ENCODE data around the gene SLC25A41. TPM values are rescaled to one million over a fixed set of nuclear protein-coding genes. Genes with fewer than 3 reads are reported as not detected.

SLC25A41 gene
- total and polyA plus RNA-seq, 2 of the 13 experiments (the other 11 are each of a cell fraction or from before 2014, with no cell fraction given) = 0.33 to 0.95 TPM

DNA sequence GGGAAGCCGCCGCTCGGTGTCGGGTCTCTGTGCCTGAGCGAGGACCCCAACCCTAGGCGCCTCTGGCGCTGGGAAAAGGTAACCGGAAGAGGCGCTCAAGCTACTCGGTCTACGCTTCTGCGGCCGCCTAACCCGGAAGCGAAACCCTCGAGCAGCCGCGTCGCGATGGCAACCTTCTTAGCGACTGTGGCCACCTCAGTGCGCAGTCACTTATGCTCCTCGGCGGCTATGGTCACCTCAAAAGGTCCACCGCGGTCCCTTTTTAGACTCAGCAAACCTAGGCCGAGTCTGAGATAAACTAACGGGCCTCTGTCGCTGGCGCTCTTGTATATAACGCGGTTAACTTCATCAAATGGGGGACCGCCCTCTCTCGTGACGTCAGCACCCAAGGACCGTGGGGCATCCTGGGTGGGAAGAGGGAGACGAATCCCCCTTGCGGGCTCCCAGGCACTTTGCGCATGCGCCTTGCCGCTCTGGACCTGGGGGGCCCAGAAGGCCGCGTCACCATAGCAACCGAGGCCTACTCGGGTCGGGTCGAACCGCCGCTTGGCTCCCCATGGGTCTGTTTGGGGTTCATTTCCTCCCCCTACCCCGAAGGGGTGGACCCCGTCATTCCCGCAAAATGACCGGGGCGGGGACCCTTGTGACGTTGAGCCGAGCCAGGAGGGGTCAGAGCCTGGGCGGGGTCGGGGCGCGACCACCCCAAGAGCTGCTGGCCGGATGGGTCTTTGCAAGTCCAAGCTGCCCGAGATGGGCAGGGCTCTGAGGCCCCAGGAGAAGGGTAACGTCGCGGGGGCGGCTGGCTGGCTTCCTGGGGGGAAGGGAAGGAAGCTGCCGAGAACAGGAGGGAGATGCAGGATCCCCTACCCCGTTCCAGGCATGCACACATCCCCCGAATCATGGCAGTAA is 40.2 kb downstream of the SLC25A41 start, which contains the start of gene GTF2F1 (continued):
- TF ChIP-seq, protein P1, sequence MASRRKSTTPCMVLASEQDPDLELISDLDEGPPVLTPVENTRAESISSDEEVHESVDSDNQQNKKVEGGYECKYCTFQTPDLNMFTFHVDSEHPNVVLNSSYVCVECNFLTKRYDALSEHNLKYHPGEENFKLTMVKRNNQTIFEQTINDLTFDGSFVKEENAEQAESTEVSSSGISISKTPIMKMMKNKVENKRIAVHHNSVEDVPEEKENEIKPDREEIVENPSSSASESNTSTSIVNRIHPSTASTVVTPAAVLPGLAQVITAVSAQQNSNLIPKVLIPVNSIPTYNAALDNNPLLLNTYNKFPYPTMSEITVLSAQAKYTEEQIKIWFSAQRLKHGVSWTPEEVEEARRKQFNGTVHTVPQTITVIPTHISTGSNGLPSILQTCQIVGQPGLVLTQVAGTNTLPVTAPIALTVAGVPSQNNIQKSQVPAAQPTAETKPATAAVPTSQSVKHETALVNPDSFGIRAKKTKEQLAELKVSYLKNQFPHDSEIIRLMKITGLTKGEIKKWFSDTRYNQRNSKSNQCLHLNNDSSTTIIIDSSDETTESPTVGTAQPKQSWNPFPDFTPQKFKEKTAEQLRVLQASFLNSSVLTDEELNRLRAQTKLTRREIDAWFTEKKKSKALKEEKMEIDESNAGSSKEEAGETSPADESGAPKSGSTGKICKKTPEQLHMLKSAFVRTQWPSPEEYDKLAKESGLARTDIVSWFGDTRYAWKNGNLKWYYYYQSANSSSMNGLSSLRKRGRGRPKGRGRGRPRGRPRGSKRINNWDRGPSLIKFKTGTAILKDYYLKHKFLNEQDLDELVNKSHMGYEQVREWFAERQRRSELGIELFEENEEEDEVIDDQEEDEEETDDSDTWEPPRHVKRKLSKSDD (CRISPR knock-in tag; IDR thresholded peaks at IDR 0.05; ENCODE audit: low read depth) = peak; percentile 30; the same call in 1 of the 2 replicates
- TF ChIP-seq NFIC (IDR thresholded peaks at IDR 0.05; ENCODE audit: low read length) (no peak), ZNF792 (CRISPR knock-in tag; IDR thresholded peaks at IDR 0.05) (no peak), RARG (CRISPR knock-in tag; IDR thresholded peaks at IDR 0.05; ENCODE audit: low read depth) (no peak), ZNF556 (CRISPR knock-in tag; IDR thresholded peaks at IDR 0.05; ENCODE audit: borderline replicate concordance) (peak; percentile 43; the same call in 1 of the 2 replicates), CBX2 (IDR thresholded peaks at IDR 0.05; ENCODE audit: low read depth, low read length) (no peak), CBX2 (CRISPR knock-in tag; IDR thresholded peaks at IDR 0.05; ENCODE audit: low read depth) (no peak), ZNF547 (CRISPR knock-in tag; IDR thresholded peaks at IDR 0.05) (peak; percentile 25; the same call in 1 of the 2 replicates), JARID2 (CRISPR knock-in tag; IDR thresholded peaks at IDR 0.05; ENCODE audit: insufficient replicate concordance) (no peak), ZKSCAN8 (CRISPR knock-in tag; IDR thresholded peaks at IDR 0.05; ENCODE audit: borderline replicate concordance) (no peak), MEIS2 (CRISPR knock-in tag; IDR thresholded peaks at IDR 0.05) (0 out of 2 replicates have a peak, but pooled peaks have one; percentile 11), ZNF670 (CRISPR knock-in tag; IDR thresholded peaks at IDR 0.05; ENCODE audit: borderline replicate concordance) (0 out of 2 replicates have a peak, but pooled peaks have one; percentile 54), ZNF501 (CRISPR knock-in tag; IDR thresholded peaks at IDR 0.05) (peak; percentile 80), REPIN1 (CRISPR knock-in tag; IDR thresholded peaks at IDR 0.05; ENCODE audit: borderline replicate concordance, low read depth) (0 out of 2 replicates have a peak, but pooled peaks have one; percentile 3), SIN3B (IDR thresholded peaks at IDR 0.05; ENCODE audit: low read length) (no peak), NRL (CRISPR knock-in tag; IDR thresholded peaks at IDR 0.05; ENCODE audit: borderline replicate concordance) (no peak; the same call in 1 of the 2 replicates), ZNF337 (CRISPR knock-in tag; IDR thresholded peaks at IDR 0.05; ENCODE audit: borderline replicate concordance, low read depth) (peak; percentile 24; the same call in 1 of the 2 replicates), RFX5 (IDR thresholded peaks at IDR 0.05; ENCODE audit: low read depth, low read length) (peak; percentile 55; the same call in 1 of the 2 replicates), ZNF343 (CRISPR knock-in tag; IDR thresholded peaks at IDR 0.05) (no peak)
- TF ChIP-seq, protein P2, sequence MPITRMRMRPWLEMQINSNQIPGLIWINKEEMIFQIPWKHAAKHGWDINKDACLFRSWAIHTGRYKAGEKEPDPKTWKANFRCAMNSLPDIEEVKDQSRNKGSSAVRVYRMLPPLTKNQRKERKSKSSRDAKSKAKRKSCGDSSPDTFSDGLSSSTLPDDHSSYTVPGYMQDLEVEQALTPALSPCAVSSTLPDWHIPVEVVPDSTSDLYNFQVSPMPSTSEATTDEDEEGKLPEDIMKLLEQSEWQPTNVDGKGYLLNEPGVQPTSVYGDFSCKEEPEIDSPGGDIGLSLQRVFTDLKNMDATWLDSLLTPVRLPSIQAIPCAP (CRISPR knock-in tag; IDR thresholded peaks at IDR 0.05; ENCODE audit: low read depth) = 0 out of 2 replicates have a peak, but pooled peaks have one; percentile 32
- TF ChIP-seq, protein P3, sequence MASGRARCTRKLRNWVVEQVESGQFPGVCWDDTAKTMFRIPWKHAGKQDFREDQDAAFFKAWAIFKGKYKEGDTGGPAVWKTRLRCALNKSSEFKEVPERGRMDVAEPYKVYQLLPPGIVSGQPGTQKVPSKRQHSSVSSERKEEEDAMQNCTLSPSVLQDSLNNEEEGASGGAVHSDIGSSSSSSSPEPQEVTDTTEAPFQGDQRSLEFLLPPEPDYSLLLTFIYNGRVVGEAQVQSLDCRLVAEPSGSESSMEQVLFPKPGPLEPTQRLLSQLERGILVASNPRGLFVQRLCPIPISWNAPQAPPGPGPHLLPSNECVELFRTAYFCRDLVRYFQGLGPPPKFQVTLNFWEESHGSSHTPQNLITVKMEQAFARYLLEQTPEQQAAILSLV (CRISPR knock-in tag; IDR thresholded peaks at IDR 0.05; ENCODE audit: borderline replicate concordance) = peak; percentile 16; the same call in 1 of the 2 replicates
- TF ChIP-seq, protein P4, sequence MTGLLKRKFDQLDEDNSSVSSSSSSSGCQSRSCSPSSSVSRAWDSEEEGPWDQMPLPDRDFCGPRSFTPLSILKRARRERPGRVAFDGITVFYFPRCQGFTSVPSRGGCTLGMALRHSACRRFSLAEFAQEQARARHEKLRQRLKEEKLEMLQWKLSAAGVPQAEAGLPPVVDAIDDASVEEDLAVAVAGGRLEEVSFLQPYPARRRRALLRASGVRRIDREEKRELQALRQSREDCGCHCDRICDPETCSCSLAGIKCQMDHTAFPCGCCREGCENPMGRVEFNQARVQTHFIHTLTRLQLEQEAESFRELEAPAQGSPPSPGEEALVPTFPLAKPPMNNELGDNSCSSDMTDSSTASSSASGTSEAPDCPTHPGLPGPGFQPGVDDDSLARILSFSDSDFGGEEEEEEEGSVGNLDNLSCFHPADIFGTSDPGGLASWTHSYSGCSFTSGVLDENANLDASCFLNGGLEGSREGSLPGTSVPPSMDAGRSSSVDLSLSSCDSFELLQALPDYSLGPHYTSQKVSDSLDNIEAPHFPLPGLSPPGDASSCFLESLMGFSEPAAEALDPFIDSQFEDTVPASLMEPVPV (CRISPR knock-in tag; IDR thresholded peaks at IDR 0.05) = 0 out of 2 replicates have a peak, but pooled peaks have one; percentile 64

Data from HepG2 (cell line).